A673 (cell line): ENCODE measurements around the gene TIMM10. TPM values are rescaled to one million over a fixed set of nuclear protein-coding genes. Genes with fewer than 3 reads are reported as not detected.

ENCODE experiments used
- BruUV-seq: library from RNA; stranded (reverse); fragments of 400-500 nt; replicated peaks from 2 replicates; lab custom pipeline; 2021; lab: Mats Ljungman, UMichigan
- CTCF ChIA-PET: fragments of 300-600 bp; sonication (Branson Sonifier 250); formaldehyde crosslinking; loops from one replicate; lab custom pipeline; 2022; ENCODE audit warnings: antibody characterized with exemption; lab: Charles Lee
- POLR2A ChIA-PET: fragments of 300-600 bp; sonication (Branson Sonifier 250); formaldehyde crosslinking; loops from one replicate; lab custom pipeline; 2022; ENCODE audit warnings: antibody characterized with exemption; ENCODE audit not compliant: low non-redundant PET; lab: Charles Lee
- DNase-seq: peaks from one replicate; pipeline ENCODE4 v3.0.0-alpha.2; 2015; ENCODE audit warnings: low spot score
- H3K27ac ChIP-seq: fragments of 200-600 bp; sonication (generic); 2 replicates; pipeline ENCODE4 v1.5.1; 2016; ENCODE audit warnings: mixed run types, low read depth, mild to moderate bottlenecking, mixed read lengths, antibody characterized with exemption, low read length; ENCODE audit not compliant: poor library complexity, severe bottlenecking
- H3K27me3 ChIP-seq: fragments of 200-600 bp; sonication (generic); replicated peaks from 2 replicates; pipeline ENCODE4 v1.6.1; 2017; ENCODE audit warnings: mixed run types, low read depth, mild to moderate bottlenecking, mixed read lengths, antibody characterized with exemption, low read length; ENCODE audit not compliant: insufficient read depth, poor library complexity
- H3K36me3 ChIP-seq: fragments of 200-600 bp; sonication (generic); 2 replicates; pipeline ENCODE4 v1.6.1; 2016; ENCODE audit warnings: mixed run types, mild to moderate bottlenecking, mixed read lengths, antibody characterized with exemption, low read length; ENCODE audit not compliant: insufficient read depth, poor library complexity, severe bottlenecking
- H3K4me1 ChIP-seq: fragments of 200-600 bp; sonication (generic); 2 replicates; pipeline ENCODE4 v1.6.1; 2017; ENCODE audit warnings: mixed run types, mild to moderate bottlenecking, mixed read lengths, antibody characterized with exemption, low read length; ENCODE audit not compliant: insufficient read depth, poor library complexity, severe bottlenecking
- H3K4me3 ChIP-seq: fragments of 200-600 bp; sonication (generic); 2 replicates; pipeline ENCODE4 v1.5.1; 2016; ENCODE audit warnings: low read depth, mixed run types, mild to moderate bottlenecking, mixed read lengths, low read length; ENCODE audit not compliant: poor library complexity, severe bottlenecking
- H3K9me3 ChIP-seq: fragments of 200-600 bp; sonication (generic); 2 replicates; pipeline ENCODE4 v1.6.1; 2016; ENCODE audit warnings: mixed run types, low read depth, mild to moderate bottlenecking, mixed read lengths, antibody characterized with exemption, low read length; ENCODE audit not compliant: poor library complexity, severe bottlenecking
- CTCF ChIP-seq: fragments of 300-800, 200-600 bp; sonication (generic); conservative IDR thresholded peaks from 2 replicates; pipeline ENCODE4 v1.5.1; 2017; ENCODE audit warnings: low read depth, mild to moderate bottlenecking, antibody characterized with exemption, low read length, moderate library complexity, mixed read lengths
- EZH2 ChIP-seq: fragments of 200-600 bp; sonication (generic); IDR thresholded peaks from 2 replicates; pipeline ENCODE4 v1.6.1; 2017; ENCODE audit warnings: borderline replicate concordance, low read depth, mild to moderate bottlenecking, mixed read lengths, antibody characterized with exemption, low read length; ENCODE audit not compliant: poor library complexity, severe bottlenecking
- intact Hi-C: fragments of 100-400 bp; cut with micrococcal nuclease; formaldehyde crosslinking; loops from one replicate; pipeline ENCODE4 v1.10.0; 2022; ENCODE audit not compliant: unreplicated experiment
- total RNA-seq: library from RNA; stranded (reverse); gene quantifications from 2 replicates; pipeline ENCODE4 v1.2.3, GENCODE V29; 2021

Gene TIMM10
- total RNA-seq, 1 experiment from 2014 or later: 176 TPM

- intact Hi-C loops: no loop called here
- peak; percentile 43 for DNase-seq
- Histone ChIP-seq H3K36me3 (no peaks in the 10 kb centered on the region), H3K27me3 (no peaks in the 10 kb centered on the region), H3K4me1 (peaks cover 28% of the 10 kb centered on the region), H3K27ac (peak overlapping the region; percentile 63), H3K4me3 (peak overlapping the region; percentile 76), H3K9me3 (no peaks in the 10 kb centered on the region)
- no peak for TF ChIP-seq CTCF
- no peak for TF ChIP-seq EZH2
- POLR2A ChIA-PET: no interaction called here
- CTCF ChIA-PET: interaction anchor here (0.7 to 1.3 kb wide), 3 partner anchors 12 to 132 kb away, joined by 4 to 6 read pairs (median 6); no protein-coding TSS in a partner anchor
- BruUV-seq: no TSS peak
These were observed 15.8 kb downstream of the TIMM10 start for GRCh38 chr11:57514538-57515331.

GRCh38 chr11:57513911-57514537 is 16.5 kb downstream of the TIMM10 start:
- intact Hi-C loops: no loop called here
- TF ChIP-seq CTCF (no peak), EZH2 (no peak)
- H3K27me3 ChIP-seq: no peaks in the 10 kb centered on the region
- no TSS peak for BruUV-seq
- H3K4me3 ChIP-seq: peak overlapping the region; percentile 76
- H3K9me3 ChIP-seq: no peaks in the 10 kb centered on the region
- DNase-seq: peak; percentile 62
- CTCF ChIA-PET: interaction anchor here (1.3 kb wide), 1 partner anchor 12 kb away, joined by 6 read pairs; no protein-coding TSS in a partner anchor
- POLR2A ChIA-PET: no interaction called here
- no peaks in the 10 kb centered on the region for H3K36me3 ChIP-seq
- H3K27ac ChIP-seq: peak overlapping the region; percentile 63
- peaks cover 28% of the 10 kb centered on the region for H3K4me1 ChIP-seq

GRCh38 chr11:57513452-57513795 is 17.1 kb downstream of the TIMM10 start:
- Histone ChIP-seq H3K9me3 (no peaks in the 10 kb centered on the region), H3K27me3 (no peaks in the 10 kb centered on the region), H3K36me3 (no peaks in the 10 kb centered on the region), H3K27ac (peak overlapping the region; percentile 2), H3K4me1 (peaks cover 28% of the 10 kb centered on the region), H3K4me3 (peak overlapping the region; percentile 76)
- ChIA-PET POLR2A (no interaction called here), CTCF (interaction anchor here (0.6 kb wide), 1 partner anchor 168 kb away, joined by 4 read pairs; no protein-coding TSS in a partner anchor)
- intact Hi-C loops: no loop called here
- TF ChIP-seq CTCF (no peak), EZH2 (no peak)
- DNase-seq: no peak
- TSS peak; percentile 35 for BruUV-seq
